HUES48 (cell line): Measurements from ENCODE around the gene PLCB3.

Experiments used
- H3K27ac ChIP-seq: one replicate; pipeline ENCODE4 v1.7.0; 2013; ENCODE audit warnings: low read depth, low read length, inconsistent platforms
- H3K27me3 ChIP-seq: 2 replicates; pipeline ENCODE4 v1.6.1; 2013; ENCODE audit warnings: mild to moderate bottlenecking, low read length; ENCODE audit not compliant: control insufficient read depth, insufficient read depth
- H3K36me3 ChIP-seq: 2 replicates; pipeline ENCODE4 v1.6.1; 2013; ENCODE audit warnings: low read length; ENCODE audit not compliant: control insufficient read depth, insufficient read depth
- H3K4me1 ChIP-seq: 2 replicates; pipeline ENCODE4 v1.6.1; 2013; ENCODE audit warnings: mild to moderate bottlenecking, low read length; ENCODE audit not compliant: control insufficient read depth, insufficient read depth
- H3K4me3 ChIP-seq: 2 replicates; pipeline ENCODE4 v1.5.1; 2013; ENCODE audit warnings: mild to moderate bottlenecking, low read depth, low read length
- H3K9ac ChIP-seq: 2 replicates; pipeline ENCODE4 v1.6.1; 2013; ENCODE audit warnings: mild to moderate bottlenecking, low read depth, low read length, moderate library complexity
- H3K9me3 ChIP-seq: 2 replicates; pipeline ENCODE4 v1.6.1; 2013; ENCODE audit warnings: low read length; ENCODE audit not compliant: control insufficient read depth, insufficient read depth

PLCB3 gene

GRCh38 chr11:64208796-64209562, 42.4 kb upstream of the PLCB3 start:
- H3K4me1 ChIP-seq, result no peaks in the 10 kb centered on the region
- peaks cover 47% of the 10 kb centered on the region for H3K36me3 ChIP-seq
- H3K27ac ChIP-seq, result no peak overlapping the region

DNA sequence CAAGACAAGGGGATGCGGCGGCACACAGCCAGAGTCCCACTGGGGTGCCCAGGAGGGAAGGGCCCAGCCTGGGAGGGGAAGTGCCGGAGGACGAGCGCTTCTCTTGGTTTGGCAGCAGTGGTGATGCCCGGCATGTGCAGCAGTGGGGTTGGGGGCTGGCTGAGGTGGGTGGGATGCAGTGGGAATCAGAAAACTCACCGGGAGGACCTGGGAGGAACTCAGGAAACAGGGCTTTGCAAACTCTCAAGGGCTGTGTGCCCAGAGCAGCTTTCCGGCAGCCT, 41.8 kb upstream of the PLCB3 start:
- H3K36me3 ChIP-seq, result peaks cover 42% of the 10 kb centered on the region

More at GRCh38 chr11:64208796-64209562, 42.4 kb upstream of the PLCB3 start:
- no peaks in the 10 kb centered on the region for H3K27me3 ChIP-seq
- no peak overlapping the region for H3K4me3 ChIP-seq
- no peaks in the 10 kb centered on the region for H3K9me3 ChIP-seq
- H3K9ac ChIP-seq, result no peak overlapping the region

DNA sequence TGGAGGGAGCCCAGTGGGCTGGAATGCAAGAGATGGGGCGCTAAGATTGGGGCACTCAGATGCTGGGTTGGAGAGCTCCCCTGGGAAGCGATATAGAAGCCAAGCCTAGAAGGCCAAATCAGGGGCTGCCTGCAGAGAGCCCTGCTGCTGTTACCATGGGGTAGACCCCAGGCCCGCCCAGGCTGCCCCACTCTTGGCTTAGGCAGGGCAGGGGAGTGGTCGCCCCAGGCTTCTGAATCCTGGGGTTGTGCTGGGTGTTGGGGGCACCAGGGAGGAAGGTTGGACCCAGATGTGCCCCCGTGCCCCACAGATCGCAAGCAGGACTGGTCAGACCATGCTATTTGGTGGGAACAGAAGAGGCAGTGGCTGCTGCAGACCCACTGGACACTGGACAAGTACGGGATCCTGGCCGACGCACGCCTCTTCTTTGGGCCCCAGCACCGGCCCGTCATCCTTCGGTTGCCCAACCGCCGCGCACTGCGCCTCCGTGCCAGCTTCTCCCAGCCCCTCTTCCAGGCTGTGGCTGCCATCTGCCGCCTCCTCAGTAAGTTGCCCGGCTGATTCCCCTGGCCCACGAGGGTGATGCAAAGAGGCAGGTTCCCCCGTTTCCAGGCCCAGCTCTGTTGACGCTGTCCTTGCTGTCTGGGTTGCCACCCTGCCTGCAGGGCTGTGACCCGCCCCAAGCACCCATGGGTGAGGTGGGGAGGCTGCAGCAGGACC, 40.9 kb upstream of the PLCB3 start:
- H3K9me3 ChIP-seq, result no peaks in the 10 kb centered on the region
- H3K27me3 ChIP-seq, result no peaks in the 10 kb centered on the region
- no peak overlapping the region for H3K9ac ChIP-seq
- H3K36me3 ChIP-seq, result peaks cover 37% of the 10 kb centered on the region
- H3K27ac ChIP-seq, result no peak overlapping the region
- H3K4me3 ChIP-seq, result no peak overlapping the region
- H3K4me1 ChIP-seq, result no peaks in the 10 kb centered on the region

More for the DNA sequence above, 41.8 kb upstream of the PLCB3 start:
- no peaks in the 10 kb centered on the region for H3K9me3 ChIP-seq
- H3K27me3 ChIP-seq, result no peaks in the 10 kb centered on the region
- no peak overlapping the region for H3K4me3 ChIP-seq
- no peak overlapping the region for H3K9ac ChIP-seq
- no peaks in the 10 kb centered on the region for H3K4me1 ChIP-seq
- no peak overlapping the region for H3K27ac ChIP-seq

DNA sequence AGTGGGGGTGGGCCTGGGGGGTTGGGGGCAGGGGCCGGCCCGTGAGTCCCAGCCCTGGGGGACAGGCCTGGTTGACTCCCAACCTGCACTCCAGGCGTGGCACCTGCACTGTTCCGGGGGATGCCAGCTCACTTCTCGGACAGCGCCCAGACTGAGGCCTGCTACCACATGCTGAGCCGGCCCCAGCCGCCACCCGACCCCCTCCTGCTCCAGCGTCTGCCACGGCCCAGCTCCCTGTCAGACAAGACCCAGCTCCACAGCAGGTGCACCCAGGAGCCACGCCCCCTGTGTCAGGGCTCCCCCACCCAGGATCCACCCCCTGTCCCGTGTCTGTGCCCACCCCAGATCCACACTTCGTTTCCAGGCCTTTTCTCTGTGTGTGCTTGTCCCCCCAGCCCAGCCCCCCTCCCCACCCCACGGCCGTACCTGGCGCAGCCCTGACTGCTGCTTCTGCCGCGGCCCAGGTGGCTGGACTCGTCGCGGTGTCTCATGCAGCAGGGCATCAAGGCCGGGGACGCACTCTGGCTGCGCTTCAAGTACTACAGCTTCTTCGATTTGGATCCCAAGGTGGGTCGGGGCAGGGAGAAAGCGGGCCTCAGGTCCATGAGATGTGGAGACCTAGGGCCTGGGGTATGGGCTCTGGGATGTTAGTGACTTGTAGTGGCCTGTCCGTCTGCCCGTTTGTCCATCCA, 40.0 kb upstream of the PLCB3 start:
- no peak overlapping the region for H3K9ac ChIP-seq
- H3K4me1 ChIP-seq, result no peaks in the 10 kb centered on the region
- no peaks in the 10 kb centered on the region for H3K27me3 ChIP-seq
- no peak overlapping the region for H3K27ac ChIP-seq
- no peaks in the 10 kb centered on the region for H3K9me3 ChIP-seq
- peaks cover 28% of the 10 kb centered on the region for H3K36me3 ChIP-seq
- no peak overlapping the region for H3K4me3 ChIP-seq

DNA sequence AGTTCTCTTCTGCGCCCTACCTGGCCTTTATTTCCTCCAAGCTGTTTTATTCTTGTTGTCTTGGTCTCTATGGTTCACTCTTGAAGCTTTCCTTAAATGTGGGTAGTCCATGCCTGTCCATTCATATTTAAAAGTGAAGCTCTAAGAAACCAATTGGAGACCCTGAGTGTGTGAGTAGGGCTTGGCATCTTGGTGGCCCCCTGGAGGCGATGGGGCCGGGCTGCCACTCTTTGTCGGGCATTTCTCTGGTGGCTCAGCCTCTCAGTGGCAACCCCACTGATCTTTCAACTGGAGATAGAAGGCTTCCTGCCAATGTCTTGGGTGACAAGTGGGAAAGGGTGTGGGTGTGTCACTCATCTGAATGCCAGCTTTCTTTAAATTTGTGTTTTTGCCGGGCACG, 34.5 kb upstream of the PLCB3 start:
- Histone ChIP-seq H3K36me3 (peaks cover 19% of the 10 kb centered on the region), H3K27me3 (no peaks in the 10 kb centered on the region), H3K4me3 (no peak overlapping the region), H3K27ac (no peak overlapping the region), H3K4me1 (no peaks in the 10 kb centered on the region), H3K9ac (no peak overlapping the region), H3K9me3 (no peaks in the 10 kb centered on the region)

GRCh38 chr11:64218628-64219353, 32.5 kb upstream of the PLCB3 start:
- Histone ChIP-seq H3K36me3 (peaks cover 33% of the 10 kb centered on the region), H3K27me3 (no peaks in the 10 kb centered on the region), H3K27ac (no peak overlapping the region), H3K4me1 (no peaks in the 10 kb centered on the region), H3K9ac (no peak overlapping the region), H3K4me3 (no peak overlapping the region), H3K9me3 (no peaks in the 10 kb centered on the region)

GRCh38 chr11:64219354-64219684, 32.0 kb upstream of the PLCB3 start:
- no peak overlapping the region for H3K27ac ChIP-seq
- no peaks in the 10 kb centered on the region for H3K9me3 ChIP-seq
- H3K4me1 ChIP-seq, result no peaks in the 10 kb centered on the region
- no peak overlapping the region for H3K4me3 ChIP-seq
- no peak overlapping the region for H3K9ac ChIP-seq
- peaks cover 38% of the 10 kb centered on the region for H3K36me3 ChIP-seq
- no peaks in the 10 kb centered on the region for H3K27me3 ChIP-seq

DNA sequence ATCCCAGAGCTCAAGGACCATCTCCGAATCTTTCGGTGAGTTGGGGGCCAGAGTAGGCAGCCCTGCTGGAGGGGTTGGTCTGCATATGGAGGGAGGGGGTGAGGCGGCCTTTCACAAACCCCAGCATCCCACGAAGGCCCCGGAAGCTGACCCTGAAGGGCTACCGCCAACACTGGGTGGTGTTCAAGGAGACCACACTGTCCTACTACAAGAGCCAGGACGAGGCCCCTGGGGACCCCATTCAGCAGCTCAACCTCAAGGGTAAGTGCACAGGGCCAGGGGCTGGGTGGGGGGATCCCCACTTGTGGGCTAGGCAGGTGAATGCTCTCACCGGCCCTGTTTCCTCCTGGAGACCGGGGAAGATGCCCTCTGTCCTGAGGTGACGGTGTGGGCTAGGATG, 31.6 kb upstream of the PLCB3 start:
- Histone ChIP-seq H3K36me3 (peaks cover 42% of the 10 kb centered on the region), H3K27me3 (no peaks in the 10 kb centered on the region), H3K27ac (no peak overlapping the region), H3K9ac (no peak overlapping the region), H3K9me3 (no peaks in the 10 kb centered on the region), H3K4me1 (no peaks in the 10 kb centered on the region), H3K4me3 (no peak overlapping the region)

DNA sequence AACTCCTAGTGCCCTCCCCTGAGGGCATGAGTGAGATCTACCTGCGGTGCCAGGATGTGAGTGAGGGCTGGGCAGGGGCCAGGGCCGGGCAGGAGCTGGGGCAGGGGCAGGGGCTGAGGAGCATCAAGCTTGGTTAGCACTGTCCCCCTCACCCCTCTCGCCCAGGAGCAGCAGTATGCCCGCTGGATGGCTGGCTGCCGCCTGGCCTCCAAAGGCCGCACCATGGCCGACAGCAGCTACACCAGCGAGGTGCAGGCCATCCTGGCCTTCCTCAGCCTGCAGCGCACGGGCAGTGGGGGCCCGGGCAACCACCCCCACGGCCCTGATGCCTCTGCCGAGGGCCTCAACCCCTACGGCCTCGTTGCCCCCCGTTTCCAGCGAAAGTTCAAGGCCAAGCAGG, 31.1 kb upstream of the PLCB3 start:
- H3K27ac ChIP-seq, result no peak overlapping the region
- no peaks in the 10 kb centered on the region for H3K27me3 ChIP-seq
- no peaks in the 10 kb centered on the region for H3K4me1 ChIP-seq
- H3K9ac ChIP-seq, result no peak overlapping the region
- no peaks in the 10 kb centered on the region for H3K9me3 ChIP-seq
- peaks cover 38% of the 10 kb centered on the region for H3K36me3 ChIP-seq
- H3K4me3 ChIP-seq, result no peak overlapping the region

- H3K36me3 ChIP-seq, result peaks cover 38% of the 10 kb centered on the region
- H3K4me1 ChIP-seq, result no peaks in the 10 kb centered on the region
- no peak overlapping the region for H3K27ac ChIP-seq
- no peaks in the 10 kb centered on the region for H3K27me3 ChIP-seq
- H3K9ac ChIP-seq, result no peak overlapping the region
- H3K4me3 ChIP-seq, result no peak overlapping the region
- H3K9me3 ChIP-seq, result no peaks in the 10 kb centered on the region
Observed at GRCh38 chr11:64220798-64221197, 30.5 kb upstream of the PLCB3 start.

- Histone ChIP-seq H3K27me3 (no peaks in the 10 kb centered on the region), H3K9me3 (no peaks in the 10 kb centered on the region), H3K9ac (no peak overlapping the region), H3K4me3 (no peak overlapping the region), H3K27ac (no peak overlapping the region), H3K4me1 (peaks cover 8% of the 10 kb centered on the region; the same call in 1 of the 2 replicates), H3K36me3 (peaks cover 38% of the 10 kb centered on the region)
Observed at GRCh38 chr11:64222651-64223000, 28.7 kb upstream of the PLCB3 start.
